K562 (cell line): ENCODE data around the gene RCC1. TPM values are rescaled to one million over a fixed set of nuclear protein-coding genes. Genes with fewer than 3 reads are reported as not detected.

Experiments used
- FIP1L1 ChIP-seq: fragments of 200-400 bp; formaldehyde crosslinking; IDR thresholded peaks from 2 replicates; pipeline ENCODE4 v1.6.1; 2018; ENCODE audit warnings: mild to moderate bottlenecking, low read depth, low read length; ENCODE audit not compliant: poor library complexity, severe bottlenecking
- HMGXB4 ChIP-seq: sonication (generic); formaldehyde crosslinking; IDR thresholded peaks from 2 replicates; pipeline ENCODE4 v1.8.1; 2023; ENCODE audit warnings: mild to moderate bottlenecking, missing genetic modification reagents
- ILK ChIP-seq: fragments of 450-650 bp; IDR thresholded peaks from 2 replicates; pipeline ENCODE4 v1.6.1; 2016; ENCODE audit warnings: missing genetic modification characterization, low read depth, mild to moderate bottlenecking, missing compliant biosample characterization, moderate library complexity, borderline replicate concordance
- NEUROD1 ChIP-seq: fragments of 150-350 bp; IDR thresholded peaks from 2 replicates; pipeline ENCODE4 v1.6.1; 2014; ENCODE audit warnings: borderline replicate concordance, low read length, low read depth; ENCODE audit not compliant: partially characterized antibody
- ZBTB40 ChIP-seq, 2 experiments: fragments of 450-650 bp in 1 of 2; sonication (generic) in 1 of 2; formaldehyde crosslinking in 1 of 2; IDR thresholded peaks; 2 replicates each; pipeline versions ENCODE4 v1.7.1 to v1.9.0; 2016 to 2022; ENCODE audit warnings: inconsistent platforms in 1 of 2, mild to moderate bottlenecking in 1 of 2, missing genetic modification reagents in 1 of 2
- ZNF282 ChIP-seq: sonication (generic); formaldehyde crosslinking; IDR thresholded peaks from 2 replicates; pipeline ENCODE4 v1.8.1; 2023; ENCODE audit warnings: missing genetic modification reagents
- ZNF395 ChIP-seq: fragments of 200-800 bp; sonication (Bioruptor generic); IDR thresholded peaks from 2 replicates; pipeline ENCODE4 v1.6.1; 2017; ENCODE audit warnings: missing genetic modification characterization, missing compliant biosample characterization
- ZNF695 ChIP-seq: fragments of 450-650 bp; formaldehyde crosslinking; IDR thresholded peaks from 2 replicates; pipeline ENCODE4 v1.4.0; 2020; ENCODE audit warnings: mild to moderate bottlenecking, moderate library complexity
- polyA plus RNA-seq, 8 experiments: library from polyadenylated mRNA; depleted of rRNA in 4 of 8; stranded (reverse) in 5 of 8; unstranded in 3 of 8; fragments of >200 nt; fragmentation: Nextera tagmentation in 2 of 8; fragmentation: Illumina TruSeq in 1 of 8; extraction: Ambion mirVana in 2 of 8; extraction: Trizol in 1 of 8; gene quantifications; 2 replicates each; pipeline versions ENCODE4 v1.2.1 to v1.2.3, GENCODE V29; 2011 to 2014; ENCODE audit warnings: inconsistent platforms in 1 of 8, missing spikeins in 1 of 8
- total RNA-seq, 7 experiments: library from RNA; depleted of rRNA in 6 of 7; stranded (reverse); fragments of >200 nt in 6 of 7; fragmentation: Illumina TruSeq in 2 of 7; extraction: Trizol in 2 of 7; gene quantifications; 2 replicates each; pipeline versions ENCODE4 v1.2.1 to v1.2.3, GENCODE V29; 2011 to 2021; ENCODE audit warnings: low replicate concordance in 1 of 7

Gene RCC1
- total and polyA plus RNA-seq, 9 of the 15 experiments (the other 6 are each of a cell fraction or from before 2014, with no cell fraction given): 16.4 to 202 (median 107) TPM

GRCh38 chr1:28509705-28510272, 3.9 kb downstream of the RCC1 start (continued):
- TF ChIP-seq ZBTB40 (IDR thresholded peaks at IDR 0.05) (peak; percentile 52; the same call in 1 of the 2 replicates), ZBTB40 (CRISPR knock-in tag; IDR thresholded peaks at IDR 0.05) (no peak), ZNF395 (CRISPR knock-in tag) (0 out of 2 replicates have a peak, but pooled peaks have one; percentile 49), NEUROD1 (peak; percentile 6), FIP1L1 (peak; percentile 4), HMGXB4 (CRISPR knock-in tag) (no peak), ZNF282 (CRISPR knock-in tag) (no peak; the same call in 1 of the 2 replicates), ILK (tag) (no peak), ZNF695 (peak; percentile 95; the same call in 1 of the 2 replicates)
